Raji (cell line): ENCODE measurements around the gene RAB23.
A peak's percentile ranks its signal among the peaks of the same experiment; 100 is the strongest.

Experiments used
- POLR2A ChIP-seq: IDR thresholded peaks from 2 replicates; pipeline ENCODE4 v1.6.1; 2011; ENCODE audit warnings: low read depth, low read length, control low read depth; ENCODE audit not compliant: insufficient read depth

Gene RAB23

DNA sequence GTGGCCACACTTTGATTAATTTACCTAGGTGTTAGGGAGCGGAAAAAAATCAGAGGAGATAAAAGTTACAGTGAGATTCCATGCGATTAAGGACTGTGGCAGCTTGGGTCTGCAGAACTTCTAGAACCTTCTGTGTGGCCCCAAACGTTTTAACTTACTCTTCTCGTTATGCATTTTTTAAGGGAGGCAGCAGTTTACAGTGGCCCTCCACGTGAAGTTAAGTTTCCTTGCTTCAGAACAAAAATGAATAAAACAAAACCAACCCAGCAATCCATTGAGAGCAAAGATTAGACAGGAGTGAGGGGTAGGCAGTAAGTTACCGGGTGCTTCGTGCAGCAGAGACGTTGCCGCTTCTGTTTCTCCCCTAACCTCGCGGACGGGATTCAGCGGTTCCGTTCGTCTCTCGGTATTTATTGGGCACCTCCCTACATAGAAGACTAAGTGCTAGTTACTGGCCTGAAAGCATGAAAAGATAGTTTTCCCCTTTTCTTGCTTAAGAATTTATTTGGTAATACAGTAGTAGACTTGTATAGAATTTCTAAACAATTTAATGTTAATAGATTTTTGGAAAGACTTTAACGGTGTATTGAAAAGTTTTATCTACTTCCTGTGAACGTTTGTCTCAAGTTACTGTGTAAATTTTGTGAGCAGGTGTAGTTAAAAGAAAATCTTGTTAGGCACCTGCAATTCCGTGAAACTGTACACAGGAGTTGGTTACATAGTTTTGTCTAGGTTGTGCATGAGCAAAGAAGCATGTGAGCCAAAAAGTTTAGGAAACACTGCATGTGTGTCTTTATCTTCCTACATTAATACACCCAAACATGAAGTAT, 48.8 kb downstream of the RAB23 start:
- TF ChIP-seq POLR2A: peak; percentile 41; the same call in 1 of the 2 replicates

DNA sequence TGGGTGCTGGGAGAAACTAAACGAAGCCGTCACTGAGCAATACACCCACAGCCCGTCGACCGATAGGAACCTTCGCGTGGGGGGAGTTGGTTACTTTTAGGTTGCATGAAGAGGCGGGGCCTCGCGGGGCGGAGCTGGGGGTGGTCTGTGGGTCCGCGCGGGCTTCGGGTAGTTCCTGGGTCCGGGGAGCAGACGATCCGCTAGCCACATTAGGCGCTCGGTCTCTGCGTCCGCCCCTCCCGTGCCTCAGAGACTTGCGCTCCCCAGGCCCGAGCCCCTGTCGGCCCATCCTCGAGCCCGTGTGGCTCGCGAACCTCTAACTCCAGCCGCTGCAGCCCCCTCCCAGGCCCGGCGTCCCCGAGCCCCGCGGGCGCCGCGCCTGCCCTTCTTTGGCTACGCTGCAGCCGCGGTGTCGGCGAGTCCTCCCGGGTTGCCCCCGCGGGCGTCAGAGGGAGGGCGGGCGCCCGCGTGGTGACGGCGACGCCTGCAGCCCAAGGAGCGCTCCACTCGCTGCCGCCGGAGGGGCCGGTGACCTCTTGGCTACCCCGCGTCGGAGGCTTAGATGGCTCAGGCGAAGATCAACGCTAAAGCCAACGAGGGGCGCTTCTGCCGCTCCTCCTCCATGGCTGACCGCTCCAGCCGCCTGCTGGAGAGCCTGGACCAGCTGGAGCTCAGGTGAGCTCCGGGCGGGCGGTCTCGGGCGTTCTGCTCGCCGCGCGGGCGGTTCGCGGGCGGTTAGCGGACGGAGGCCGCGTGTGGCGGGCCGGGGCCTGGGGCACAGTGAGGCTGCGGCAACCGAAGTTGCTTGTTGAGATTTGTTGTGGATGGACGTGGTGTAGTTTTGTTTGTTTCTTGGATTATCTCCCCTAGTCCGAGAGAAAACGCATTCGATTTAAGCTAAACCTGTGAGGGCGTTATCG, 49.7 kb downstream of the RAB23 start, which contains the start of gene BAG2:
Gene BAG2 (plus strand): TSS at position 191 of the 920 bp plus-strand sequence. CDS start 372 bp downstream, at position 563.
- peak; percentile 97 for TF ChIP-seq POLR2A

DNA sequence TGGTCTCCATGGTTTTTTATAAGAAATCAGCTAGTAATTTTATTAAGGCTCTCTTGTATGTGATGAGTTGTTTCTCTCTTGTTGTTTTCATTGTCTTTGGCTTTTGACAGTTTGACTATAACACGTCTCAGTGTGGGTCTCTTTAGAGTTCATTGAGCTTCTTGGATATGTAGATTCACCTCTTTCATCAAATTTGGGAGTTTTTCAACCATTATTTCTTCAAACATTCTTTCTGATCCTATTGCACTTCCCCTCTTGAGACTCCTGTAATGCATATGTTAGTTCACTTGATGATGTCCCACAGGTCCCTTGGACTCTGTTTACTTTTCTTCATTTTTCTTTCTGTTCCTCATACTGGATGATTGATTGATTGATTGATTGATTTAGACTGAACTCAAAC, 57.0 kb downstream of the RAB23 start:
- no peak for TF ChIP-seq POLR2A

DNA sequence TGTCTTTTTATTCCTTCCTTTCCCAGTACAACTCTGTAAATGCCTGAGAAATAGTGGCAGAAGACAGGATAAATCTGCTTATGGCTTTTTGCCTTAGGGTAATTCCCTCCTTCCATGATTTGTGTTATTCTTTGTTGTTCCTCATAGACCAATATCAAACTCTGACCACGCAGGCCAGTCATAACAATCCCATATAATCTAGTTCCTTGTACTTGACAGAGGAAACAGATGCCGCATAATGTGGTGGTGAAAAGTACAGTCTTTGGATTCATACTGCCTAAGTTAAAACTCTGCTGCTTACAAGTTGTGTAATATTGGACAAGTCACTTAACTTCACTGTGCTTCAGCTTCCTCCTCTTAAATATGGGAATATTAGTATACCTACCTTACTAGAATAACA, 58.2 kb downstream of the RAB23 start:
- TF ChIP-seq POLR2A: no peak

DNA sequence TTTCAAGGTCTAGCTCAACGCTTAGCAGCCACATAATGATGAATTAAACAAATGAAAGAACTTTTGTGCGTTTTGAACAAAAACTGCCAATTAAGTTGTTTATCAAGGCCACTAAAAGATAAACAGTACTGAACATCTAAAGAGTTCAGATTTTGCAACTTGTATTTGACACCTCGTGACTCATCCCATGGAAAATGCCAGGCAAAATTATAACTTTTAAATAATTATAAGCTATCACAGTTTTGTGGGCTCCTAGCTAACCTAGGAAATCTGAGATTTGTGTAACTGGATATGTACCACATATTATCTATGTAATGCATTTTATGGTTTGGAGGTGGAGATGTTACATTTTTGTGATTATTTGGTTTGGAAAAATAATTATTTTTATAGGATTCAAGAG, 59.6 kb downstream of the RAB23 start:
- TF ChIP-seq POLR2A: no peak

DNA sequence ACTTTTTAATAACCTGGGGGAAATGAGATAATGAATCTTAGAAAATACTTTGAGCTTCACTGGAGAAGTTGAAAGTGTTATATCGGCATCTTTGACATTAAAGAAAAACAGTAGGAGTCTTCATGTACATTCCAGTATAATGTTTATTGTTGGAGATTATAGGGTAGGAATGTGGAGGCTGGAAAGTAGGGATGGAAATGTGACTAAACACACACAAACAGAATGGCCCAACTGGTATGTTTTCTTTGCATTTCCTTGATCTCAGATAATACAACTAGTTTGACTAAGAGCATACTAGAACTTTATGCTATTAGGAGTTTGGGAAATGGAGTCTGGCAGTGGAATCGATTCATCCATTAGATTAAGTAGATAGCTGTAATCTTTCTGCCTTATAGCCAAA, 60.1 kb downstream of the RAB23 start:
- TF ChIP-seq POLR2A: no peak

GRCh38 chr6:57159127-57159526, 63.0 kb downstream of the RAB23 start:
- TF ChIP-seq POLR2A: no peak

GRCh38 chr6:57158658-57159057, 63.4 kb downstream of the RAB23 start:
- no peak for TF ChIP-seq POLR2A

DNA sequence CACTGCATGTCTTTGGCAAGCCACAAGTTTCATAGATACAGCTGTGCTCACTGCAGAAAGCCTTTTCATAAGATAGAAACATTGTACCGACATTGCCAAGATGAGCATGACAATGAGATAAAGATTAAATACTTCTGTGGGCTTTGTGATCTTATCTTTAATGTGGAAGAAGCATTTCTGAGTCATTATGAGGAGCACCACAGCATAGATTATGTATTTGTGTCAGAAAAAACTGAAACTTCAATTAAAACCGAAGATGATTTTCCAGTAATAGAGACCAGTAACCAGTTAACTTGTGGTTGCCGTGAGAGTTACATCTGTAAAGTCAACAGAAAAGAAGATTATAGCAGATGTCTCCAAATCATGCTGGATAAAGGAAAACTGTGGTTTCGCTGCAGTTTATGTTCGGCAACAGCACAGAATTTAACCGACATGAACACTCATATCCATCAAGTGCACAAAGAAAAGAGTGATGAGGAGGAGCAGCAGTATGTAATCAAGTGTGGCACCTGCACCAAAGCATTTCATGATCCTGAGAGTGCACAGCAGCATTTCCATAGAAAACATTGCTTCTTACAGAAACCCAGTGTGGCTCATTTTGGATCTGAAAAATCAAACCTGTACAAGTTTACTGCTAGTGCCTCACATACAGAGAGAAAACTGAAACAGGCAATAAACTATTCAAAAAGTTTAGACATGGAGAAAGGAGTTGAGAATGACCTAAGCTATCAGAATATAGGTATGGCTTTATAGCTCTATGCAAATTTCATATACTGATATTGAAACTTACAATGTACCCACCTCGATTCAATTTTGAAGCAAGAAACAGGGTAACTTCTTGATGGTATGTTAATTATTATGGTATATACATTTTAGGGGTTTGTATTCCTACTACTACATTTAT, 73.9 kb downstream of the RAB23 start:
- no peak for TF ChIP-seq POLR2A

DNA sequence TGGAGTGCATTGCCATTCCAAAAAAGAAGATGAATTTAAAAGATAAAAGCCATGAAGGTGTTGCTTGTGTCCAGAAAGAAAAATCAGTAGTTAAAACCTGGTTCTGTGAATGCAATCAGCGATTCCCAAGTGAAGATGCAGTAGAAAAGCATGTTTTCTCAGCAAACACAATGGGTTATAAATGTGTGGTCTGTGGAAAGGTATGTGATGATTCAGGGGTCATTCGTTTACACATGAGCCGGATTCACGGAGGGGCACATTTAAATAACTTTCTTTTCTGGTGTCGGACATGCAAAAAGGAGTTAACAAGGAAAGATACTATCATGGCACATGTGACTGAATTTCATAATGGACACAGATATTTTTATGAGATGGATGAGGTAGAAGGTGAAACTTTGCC, 74.7 kb downstream of the RAB23 start:
- no peak for TF ChIP-seq POLR2A

DNA sequence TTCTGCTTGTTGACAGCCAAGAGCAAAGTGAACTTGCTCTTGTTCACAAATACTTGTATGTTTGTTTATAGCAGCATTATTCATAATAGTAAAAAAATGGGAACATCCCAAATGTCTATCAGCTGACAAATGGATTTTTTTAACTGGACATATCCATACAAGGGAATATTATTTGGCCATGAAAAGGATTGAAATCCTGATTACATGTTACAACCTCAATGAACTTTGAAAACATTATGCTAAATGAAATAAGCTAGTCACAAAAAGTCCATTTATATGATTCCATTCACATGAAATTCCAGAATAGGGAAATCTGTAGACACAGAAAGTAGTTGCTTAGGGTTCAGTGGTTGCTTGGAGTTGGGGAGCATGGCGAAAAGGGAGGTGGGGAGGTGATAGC, 78.4 kb downstream of the RAB23 start:
- TF ChIP-seq POLR2A: no peak

DNA sequence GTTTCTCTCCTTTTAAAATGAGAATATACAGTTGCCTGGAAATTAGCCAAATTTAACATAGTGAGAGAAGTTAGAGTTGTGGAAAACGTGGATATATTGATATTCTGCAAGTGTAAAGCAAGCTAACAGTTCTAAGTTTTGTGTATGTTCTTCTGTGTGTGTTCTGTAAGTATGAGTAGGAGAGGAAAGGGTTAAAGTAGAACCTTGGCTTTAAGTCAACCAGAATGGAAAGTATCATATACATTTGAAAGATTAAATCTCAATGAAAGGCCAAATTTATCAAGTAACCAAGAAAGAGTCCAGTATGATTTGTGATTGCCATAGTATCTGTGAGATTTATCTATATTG, 80.0 kb downstream of the RAB23 start:
- no peak for TF ChIP-seq POLR2A

GRCh38 chr6:57141451-57142177, 80.5 kb downstream of the RAB23 start:
- no peak for TF ChIP-seq POLR2A

DNA sequence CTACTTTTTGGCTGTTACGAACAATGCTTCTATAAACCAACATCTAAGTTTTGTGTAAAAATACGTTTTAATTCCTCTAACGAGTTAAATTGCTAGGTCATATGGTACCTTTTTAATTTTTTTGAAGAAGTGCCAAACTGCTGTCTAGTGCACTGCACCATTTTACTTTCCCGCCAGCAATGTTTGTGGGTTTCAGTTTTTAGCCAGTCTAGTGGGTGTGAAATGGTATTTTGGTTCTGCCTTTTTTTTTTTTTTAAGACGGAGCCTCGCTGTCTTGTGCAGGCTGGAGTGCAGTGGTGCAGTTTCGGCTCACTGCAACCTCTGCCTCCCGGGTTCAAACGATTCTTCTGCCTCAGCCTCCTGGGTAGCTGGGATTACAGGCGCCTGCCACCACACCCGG, 84.1 kb downstream of the RAB23 start:
- TF ChIP-seq POLR2A: no peak
